SK-N-MC (cell line): ENCODE measurements around the gene RASA3.
"Not testable (repeated sequence)": the region's sequence is repeated elsewhere in the genome, so short reads cannot be mapped to it uniquely, and the experiment has no call there.

ENCODE experiments used
- DNase-seq: peaks from one replicate; pipeline ENCODE4 v3.0.0-alpha.2; 2011; ENCODE audit warnings: low read depth, low spot score
- H3K27ac ChIP-seq: fragments of 200-600 bp; sonication (generic); 2 replicates; pipeline ENCODE4 v1.5.1; 2016; ENCODE audit warnings: mixed run types
- H3K36me3 ChIP-seq: fragments of 200-600 bp; sonication (generic); 2 replicates; pipeline ENCODE4 v1.6.1; 2017; ENCODE audit warnings: antibody characterized with exemption, low read length, mixed read lengths; ENCODE audit not compliant: insufficient read depth
- H3K4me3 ChIP-seq: fragments of 200-600 bp; sonication (generic); 2 replicates; pipeline ENCODE4 v1.5.1; 2016
- H3K9ac ChIP-seq: fragments of 200-600 bp; sonication (generic); 2 replicates; pipeline ENCODE4 v1.8.0; 2017; ENCODE audit warnings: mixed run types, mixed read lengths; ENCODE audit not compliant: insufficient read length
- H3K9me3 ChIP-seq: fragments of 200-600 bp; sonication (generic); 2 replicates; pipeline ENCODE4 v1.6.1; 2017; ENCODE audit warnings: low read depth, mild to moderate bottlenecking, antibody characterized with exemption, low read length, moderate library complexity, mixed read lengths
- EZH2 ChIP-seq: fragments of 200-600 bp; sonication (generic); IDR thresholded peaks from one replicate; pipeline ENCODE4 v1.6.1; 2017; ENCODE audit warnings: antibody characterized with exemption
- FOXP2 ChIP-seq: optimal IDR thresholded peaks from 2 replicates; pipeline ENCODE3; 2011; ENCODE audit warnings: mild to moderate bottlenecking, moderate library complexity; ENCODE audit not compliant: insufficient read depth; ENCODE audit errors: extremely low read length, control extremely low read depth
- POLR2AphosphoS5 ChIP-seq: IDR thresholded peaks from 2 replicates; pipeline ENCODE4 v1.6.1; 2012; ENCODE audit warnings: mild to moderate bottlenecking, low read depth, low read length, borderline replicate concordance

RASA3 gene

DNA sequence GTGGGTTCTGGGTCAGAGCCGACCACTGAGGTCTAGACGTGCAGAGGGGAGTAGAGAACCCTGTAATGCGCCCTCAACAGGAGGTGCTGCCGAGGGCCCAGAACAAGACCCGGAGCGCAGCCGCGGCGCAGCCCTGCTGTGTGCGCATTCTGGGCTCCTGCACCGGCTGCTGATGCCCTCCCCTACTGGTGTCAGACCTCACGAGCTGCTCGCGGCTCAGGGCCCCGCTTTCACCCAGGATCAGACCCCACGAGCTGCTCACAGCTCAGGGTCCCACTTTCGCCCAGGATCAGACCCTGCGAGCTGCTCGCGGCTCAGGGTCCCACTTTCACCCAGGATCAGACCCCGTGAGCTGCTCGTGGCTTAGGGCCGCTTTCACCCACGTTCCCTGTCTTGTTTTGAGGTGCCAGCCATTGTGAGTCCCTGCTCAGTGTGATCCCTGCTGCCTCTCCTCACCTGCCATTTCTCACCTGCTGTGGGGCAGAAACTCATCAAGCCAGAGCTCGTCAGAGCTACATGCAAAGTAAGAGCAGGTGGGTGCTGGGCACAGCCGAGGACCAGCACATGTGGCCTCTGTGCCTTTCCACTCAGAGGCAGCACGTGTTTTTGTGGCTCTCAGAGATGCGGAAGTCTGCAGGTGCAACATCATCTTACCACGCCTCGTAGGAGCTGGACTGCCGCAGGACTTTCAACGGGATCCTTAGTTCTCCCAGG lies 111.5 kb downstream of the RASA3 start:
- H3K27ac ChIP-seq = no peak overlapping the region
- no peaks in the 10 kb centered on the region for H3K36me3 ChIP-seq
- no peak for DNase-seq
- no peaks in the 10 kb centered on the region for H3K9me3 ChIP-seq
- no peak overlapping the region for H3K9ac ChIP-seq
- no peak for TF ChIP-seq FOXP2
- no peak for TF ChIP-seq EZH2
- TF ChIP-seq POLR2AphosphoS5 = no peak
- H3K4me3 ChIP-seq = no peak overlapping the region

- H3K9me3 ChIP-seq, H3K9ac ChIP-seq, H3K36me3 ChIP-seq: not testable (repeated sequence)
Measured at GRCh38 chr13:114020134-114020533, 112.3 kb downstream of the RASA3 start.

DNA sequence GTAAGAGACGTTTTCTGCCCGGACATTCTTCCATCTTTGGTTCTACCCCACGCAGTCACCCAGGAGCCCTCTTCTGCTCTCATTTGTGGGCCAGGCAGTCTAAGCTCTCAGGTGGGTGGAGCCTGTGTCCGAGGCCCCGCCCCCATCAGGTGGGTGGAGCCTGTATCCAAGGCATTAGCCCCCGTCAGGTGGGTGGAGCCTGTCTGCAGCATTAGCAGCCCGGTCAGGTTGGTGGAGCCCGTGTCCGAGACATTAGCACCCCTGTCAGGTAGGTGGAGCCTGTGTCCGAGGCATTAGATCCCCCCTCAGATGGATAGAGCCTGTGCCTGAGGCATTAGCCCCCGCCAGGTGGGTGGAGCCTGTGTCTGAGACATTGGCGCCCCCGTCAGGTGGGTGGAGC lies 113.1 kb downstream of the RASA3 start:
- H3K9me3 ChIP-seq = no peaks in the 10 kb centered on the region
- no peak overlapping the region for H3K27ac ChIP-seq
- no peak overlapping the region for H3K9ac ChIP-seq
- H3K4me3 ChIP-seq = no peak overlapping the region
- H3K36me3 ChIP-seq = no peaks in the 10 kb centered on the region
- TF ChIP-seq FOXP2 (no peak), POLR2AphosphoS5 (no peak), EZH2 (no peak)
- no peak for DNase-seq

More at GRCh38 chr13:114020134-114020533, 112.3 kb downstream of the RASA3 start:
- not testable (repeated sequence) for H3K4me3 ChIP-seq, DNase-seq, H3K27ac ChIP-seq

GRCh38 chr13:114018461-114019055 lies 113.9 kb downstream of the RASA3 start:
- DNase-seq = no peak
- Histone ChIP-seq H3K9ac (no peak overlapping the region), H3K36me3 (no peaks in the 10 kb centered on the region), H3K27ac (no peak overlapping the region), H3K9me3 (no peaks in the 10 kb centered on the region), H3K4me3 (no peak overlapping the region)
- no peak for TF ChIP-seq POLR2AphosphoS5

- no peak for TF ChIP-seq FOXP2
- no peak for TF ChIP-seq POLR2AphosphoS5
- no peak for TF ChIP-seq EZH2
- H3K9ac ChIP-seq = no peak overlapping the region
- no peak overlapping the region for H3K27ac ChIP-seq
- no peak for DNase-seq
- no peak overlapping the region for H3K4me3 ChIP-seq
- H3K36me3 ChIP-seq = no peaks in the 10 kb centered on the region
- no peaks in the 10 kb centered on the region for H3K9me3 ChIP-seq
Measured at GRCh38 chr13:114017966-114018365, 114.5 kb downstream of the RASA3 start.

DNA sequence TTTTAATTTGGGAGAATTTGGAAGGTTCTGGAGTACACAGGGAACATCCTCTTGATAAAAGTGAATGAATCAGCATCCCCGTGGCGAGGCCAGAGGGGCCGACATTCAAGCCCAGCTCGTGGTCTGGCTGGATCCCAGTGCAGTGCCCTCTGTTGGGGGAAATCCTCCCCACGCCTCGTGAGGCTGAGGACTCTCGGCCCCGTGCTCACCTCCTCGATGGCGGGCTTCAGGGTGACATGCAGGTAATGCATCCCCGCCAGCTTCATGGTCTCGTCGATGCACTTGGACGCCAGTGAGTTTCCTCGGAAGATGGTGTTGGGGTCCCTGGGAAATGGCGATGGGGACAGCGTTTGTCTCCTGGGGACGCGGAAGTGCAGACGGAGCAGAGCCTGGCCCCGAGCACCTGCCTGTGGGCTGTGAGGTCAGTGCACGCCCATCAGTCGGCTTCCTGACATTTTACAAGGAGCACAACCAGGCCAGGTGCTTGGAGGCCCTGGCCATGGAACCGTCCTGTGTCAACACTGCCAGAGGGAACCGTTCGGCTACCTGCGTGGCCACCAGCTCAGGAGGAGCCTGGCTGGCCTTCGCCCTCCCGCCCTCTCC lies 115.3 kb downstream of the RASA3 start:
- DNase-seq = no peak

DNA sequence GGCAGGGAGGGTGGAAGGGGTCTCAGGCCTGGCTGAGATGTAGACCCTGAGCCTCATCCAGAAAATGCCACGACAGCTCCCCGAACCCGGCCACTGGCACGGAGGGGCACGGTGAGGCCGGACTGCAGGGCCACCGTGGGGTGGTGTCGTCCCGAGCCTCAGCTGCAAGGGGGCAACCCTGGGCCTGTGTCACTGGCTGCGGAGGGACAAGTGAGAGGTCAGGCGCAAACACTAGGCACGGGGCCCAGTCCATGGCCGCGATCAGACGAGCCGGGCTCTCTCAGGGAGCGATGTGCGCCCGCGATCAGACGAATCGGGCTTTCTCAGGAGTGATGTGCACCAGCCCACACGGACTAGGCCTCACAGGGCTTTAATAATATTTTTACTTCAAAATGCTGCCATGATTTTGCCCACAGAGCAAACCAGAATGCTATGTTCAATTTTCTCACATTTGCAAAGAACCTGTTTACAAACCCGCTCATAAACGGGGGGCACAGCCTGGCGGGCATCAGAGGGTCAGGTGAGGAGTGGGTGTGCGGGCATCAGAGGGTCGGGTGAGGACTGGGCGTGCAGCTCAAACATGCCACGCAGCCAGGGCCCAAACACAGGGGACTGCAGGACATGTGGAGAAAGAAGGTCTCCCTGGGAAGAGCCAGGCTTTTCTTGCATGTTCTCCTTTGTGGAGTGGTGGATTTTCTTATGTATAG lies 115.9 kb downstream of the RASA3 start:
- no peak for DNase-seq
- Histone ChIP-seq H3K36me3 (no peaks in the 10 kb centered on the region), H3K27ac (no peak overlapping the region), H3K4me3 (no peak overlapping the region), H3K9ac (no peak overlapping the region), H3K9me3 (no peaks in the 10 kb centered on the region)
- TF ChIP-seq POLR2AphosphoS5 = no peak
- no peak for TF ChIP-seq EZH2

More for the DNA sequence above, 115.3 kb downstream of the RASA3 start:
- Histone ChIP-seq H3K9me3 (no peaks in the 10 kb centered on the region), H3K9ac (no peak overlapping the region), H3K4me3 (no peak overlapping the region), H3K27ac (no peak overlapping the region), H3K36me3 (no peaks in the 10 kb centered on the region)
- TF ChIP-seq FOXP2 (no peak), POLR2AphosphoS5 (no peak), EZH2 (no peak)

- Histone ChIP-seq H3K4me3 (no peak overlapping the region), H3K9ac (no peak overlapping the region), H3K36me3 (no peaks in the 10 kb centered on the region), H3K27ac (no peak overlapping the region), H3K9me3 (no peaks in the 10 kb centered on the region)
- DNase-seq = no peak
- no peak for TF ChIP-seq FOXP2
- no peak for TF ChIP-seq POLR2AphosphoS5
- no peak for TF ChIP-seq EZH2
Measured at GRCh38 chr13:114015969-114016295, 116.5 kb downstream of the RASA3 start.
